Panc1 (cell line): Measurements from ENCODE around the gene PCBP2. TPM values are rescaled to one million over a fixed set of nuclear protein-coding genes. Genes with fewer than 3 reads are reported as not detected.

Source experiments
- ATAC-seq: fragments of 200-7000 bp; cut with Tn5 transposase; 2 replicates; pipeline ENCODE4 v1.9.1; 2020; ENCODE audit warnings: mild to moderate bottlenecking, moderate library complexity
- BruUV-seq: library from RNA; stranded (reverse); fragments of 400-500 nt; replicated peaks from 2 replicates; lab custom pipeline; 2021; lab: Mats Ljungman, UMichigan
- CTCF ChIA-PET: fragments of 300-600 bp; sonication (Branson Sonifier 250); formaldehyde crosslinking; loops from one replicate; lab custom pipeline; 2022; ENCODE audit warnings: antibody characterized with exemption; lab: Charles Lee
- POLR2A ChIA-PET: fragments of 300-600 bp; sonication (Branson Sonifier 250); formaldehyde crosslinking; loops from one replicate; lab custom pipeline; 2022; ENCODE audit warnings: antibody characterized with exemption; lab: Charles Lee
- DNase-seq: peaks from one replicate; pipeline ENCODE4 v3.0.0-alpha.2; 2010; ENCODE audit warnings: low read depth, low spot score
- H3K27ac ChIP-seq: 2 replicates; pipeline ENCODE4 v1.5.1; 2011; ENCODE audit warnings: mild to moderate bottlenecking, low read length, inconsistent platforms
- H3K27me3 ChIP-seq: fragments of 200-500 bp; sonication (Bioruptor generic); 2 replicates; pipeline ENCODE4 v1.6.0; 2014; ENCODE audit warnings: low read length, inconsistent platforms; ENCODE audit not compliant: control insufficient read depth, insufficient read depth
- H3K36me3 ChIP-seq: fragments of 200-500 bp; sonication (Bioruptor generic); 2 replicates; pipeline ENCODE4 v1.5.1; 2014; ENCODE audit warnings: inconsistent platforms, mild to moderate bottlenecking, low read length, moderate library complexity; ENCODE audit not compliant: control insufficient read depth, insufficient read depth
- H3K4me1 ChIP-seq: 2 replicates; pipeline ENCODE4 v1.5.1; 2011; ENCODE audit warnings: inconsistent platforms, mild to moderate bottlenecking, low read length, moderate library complexity; ENCODE audit not compliant: control insufficient read depth, insufficient read depth
- H3K4me3 ChIP-seq, 2 experiments: 2 replicates each; pipeline ENCODE4 v1.5.1; 2011 to 2012; ENCODE audit warnings: low read depth in 2 of 2, low read length in 2 of 2, mild to moderate bottlenecking in 2 of 2, inconsistent platforms in 1 of 2, moderate library complexity in 1 of 2
- H3K9me3 ChIP-seq: fragments of 200-500 bp; sonication (Bioruptor generic); 2 replicates; pipeline ENCODE4 v1.5.1; 2014; ENCODE audit warnings: low read depth, mild to moderate bottlenecking, inconsistent platforms, low read length, moderate library complexity; ENCODE audit not compliant: control insufficient read depth, insufficient read depth
- CTCF ChIP-seq: fragments of 450-650 bp; IDR thresholded peaks from 2 replicates; pipeline ENCODE4 v1.5.1; 2017; ENCODE audit warnings: mild to moderate bottlenecking
- POLR2AphosphoS5 ChIP-seq: IDR thresholded peaks from 2 replicates; pipeline ENCODE4 v1.6.1; 2012; ENCODE audit warnings: mild to moderate bottlenecking, low read depth, low read length, moderate library complexity
- REST ChIP-seq, 2 experiments: IDR thresholded peaks; 2 replicates each; pipeline ENCODE4 v1.6.1; 2011 to 2012; ENCODE audit warnings: low read depth in 2 of 2, control low read depth in 1 of 2, low read length in 1 of 2, mild to moderate bottlenecking in 1 of 2, moderate library complexity in 1 of 2; ENCODE audit not compliant: insufficient read depth in 1 of 2
- SIN3A ChIP-seq: IDR thresholded peaks from 2 replicates; pipeline ENCODE4 v1.6.1; 2012; ENCODE audit warnings: low read depth, mild to moderate bottlenecking, low read length, moderate library complexity, borderline replicate concordance; ENCODE audit not compliant: insufficient read depth
- TCF7L2 ChIP-seq: IDR thresholded peaks from 2 replicates; pipeline ENCODE4 v1.6.1; 2011; ENCODE audit warnings: mild to moderate bottlenecking, low read depth, low read length, inconsistent platforms
- in situ Hi-C: cut with HindIII; loops from 2 replicates; pipeline ENCODE4 v1.10.0; 2016; ENCODE audit warnings: low sequenced_read_pairs, low pct_unique_long_range_greater_than_20kb
- intact Hi-C: fragments of 100-400 bp; cut with micrococcal nuclease; formaldehyde crosslinking; loops from one replicate; pipeline ENCODE4 v1.10.0; 2022; ENCODE audit not compliant: unreplicated experiment
- total RNA-seq: library from RNA; stranded (reverse); gene quantifications from one replicate; pipeline ENCODE4 v1.2.1, GENCODE V29; 2021; ENCODE audit not compliant: unreplicated experiment

PCBP2 gene
- total RNA-seq, 1 experiment from 2014 or later, result 836 TPM

GRCh38 chr12:53524476-53524875 is 72.6 kb downstream of the PCBP2 start:
- TF ChIP-seq REST (IDR thresholded peaks at IDR 0.05; ENCODE audit: insufficient read depth in 1 of 2, low read depth in 2 of 2, low read length in 1 of 2), result no peak
- TF ChIP-seq POLR2AphosphoS5, result no peak
- TF ChIP-seq TCF7L2, result no peak
- TF ChIP-seq CTCF, result no peak
- in situ Hi-C loops (no loop called here), intact Hi-C loops (no loop called here)
- Histone ChIP-seq H3K9me3 (no peaks in the 10 kb centered on the region), H3K4me1 (no peaks in the 10 kb centered on the region), H3K27ac (no peak overlapping the region), H3K27me3 (no peaks in the 10 kb centered on the region), H3K36me3 (peaks cover 10% of the 10 kb centered on the region; the same call in 1 of the 2 replicates), H3K4me3 (no peak overlapping the region)
- ATAC-seq (no peak), DNase-seq (no peak)
- ChIA-PET CTCF (no interaction called here), POLR2A (no interaction called here)
- no TSS peak for BruUV-seq

- ChIA-PET POLR2A (interaction anchor here (0.6 kb wide), 1 partner anchor 153 kb away, joined by 4 read pairs; no protein-coding TSS in a partner anchor), CTCF (no interaction called here)
- Histone ChIP-seq H3K27me3 (no peaks in the 10 kb centered on the region), H3K36me3 (peaks cover 25% of the 10 kb centered on the region), H3K4me1 (no peaks in the 10 kb centered on the region), H3K9me3 (no peaks in the 10 kb centered on the region), H3K4me3 (no peak overlapping the region), H3K27ac (no peak overlapping the region)
- in situ Hi-C loops (no loop called here), intact Hi-C loops (no loop called here)
- DNase-seq (no peak), ATAC-seq (no peak)
- TF ChIP-seq TCF7L2 (no peak), REST (IDR thresholded peaks at IDR 0.05; ENCODE audit: insufficient read depth in 1 of 2, low read depth in 2 of 2, low read length in 1 of 2) (no peak), CTCF (no peak), SIN3A (no peak), POLR2AphosphoS5 (no peak)
- BruUV-seq, result no TSS peak
Observed at GRCh38 chr12:53530061-53530460, 78.2 kb downstream of the PCBP2 start.

Other genes starting within 250 kb of the PCBP2 start
- 0.98 TPM for gene ITGB7, start 244.9 kb upstream of the PCBP2 start, total RNA-seq
- 41.2 TPM for gene RARG, start 219.9 kb upstream of the PCBP2 start, total RNA-seq
- gene ESPL1, start 183.8 kb upstream of the PCBP2 start, total RNA-seq, result 54.6 TPM
- 340 TPM for gene PFDN5, start 156.6 kb upstream of the PCBP2 start, total RNA-seq
- gene MYG1, start 152.4 kb upstream of the PCBP2 start, total RNA-seq, result 77.4 TPM
- gene AAAS, start 130.5 kb upstream of the PCBP2 start, total RNA-seq, result 77.7 TPM
- gene SP7, start 115.7 kb upstream of the PCBP2 start, total RNA-seq, result not detected
- gene SP1, start 71.9 kb upstream of the PCBP2 start, total RNA-seq, result 81.0 TPM
- gene AMHR2, start 28.2 kb upstream of the PCBP2 start, total RNA-seq, result 0.13 TPM
- gene PRR13, start 10.4 kb upstream of the PCBP2 start, total RNA-seq, result 454 TPM
- 32.2 TPM for gene MAP3K12, start 47.4 kb downstream of the PCBP2 start, total RNA-seq
- 67.3 TPM for gene TARBP2, start 49.2 kb downstream of the PCBP2 start, total RNA-seq
- not detected for gene NPFF, start 55.4 kb downstream of the PCBP2 start, total RNA-seq
- gene ATF7, start 174.3 kb downstream of the PCBP2 start, total RNA-seq, result 29.5 TPM
- 290 TPM for gene ATP5MC2, start 224.0 kb downstream of the PCBP2 start, total RNA-seq